NCI-H1694 treated with DMSO at 0.1 percent for 48 hours (cell line): ENCODE results near the gene EIF2AK3.
"Not testable (repeated sequence)": the region's sequence is repeated elsewhere in the genome, so short reads cannot be mapped to it uniquely, and the experiment has no call there.

Experiments
- DNase-seq: peaks from one replicate; lab custom pipeline; 2025; lab: John Stamatoyannopoulos, UW

EIF2AK3 gene

DNA sequence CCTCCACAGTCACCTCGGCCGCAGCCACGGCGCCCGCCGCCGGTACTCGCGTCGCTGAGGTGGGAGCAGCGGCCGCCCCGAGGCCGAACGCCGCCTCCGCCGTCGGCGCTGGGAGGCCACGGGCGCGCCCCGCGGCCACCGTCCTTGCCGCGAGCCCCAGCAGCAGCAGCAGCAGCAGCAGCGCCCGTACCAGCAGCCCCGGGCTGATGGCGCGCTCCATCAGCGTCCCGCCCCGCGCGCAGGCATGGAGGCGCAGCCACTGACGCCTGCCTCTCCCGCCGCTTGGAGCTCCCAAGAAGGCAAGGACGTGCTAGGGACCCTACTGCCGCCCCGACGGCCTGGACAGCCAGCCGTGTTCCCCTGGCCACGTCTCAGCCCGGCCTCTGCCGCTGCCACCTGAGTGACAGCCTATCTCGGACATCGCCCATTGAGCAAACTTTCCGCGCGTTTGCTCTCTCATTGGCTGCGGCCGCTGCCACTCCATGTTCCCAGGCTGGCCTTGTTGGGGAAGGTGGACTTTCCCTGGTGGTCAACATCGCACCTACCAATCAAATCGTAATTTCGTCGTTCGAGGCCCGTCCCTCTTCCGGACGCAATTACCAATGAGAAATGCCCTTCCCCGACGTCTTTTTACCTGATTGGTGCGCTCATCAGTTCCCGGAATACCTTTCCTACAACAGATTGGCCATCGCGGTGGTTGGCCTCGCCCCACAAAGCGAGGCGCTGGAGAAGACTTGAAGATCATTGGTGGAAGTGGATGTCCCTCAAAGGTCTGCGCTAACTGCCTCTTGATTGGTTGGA is at the start of gene EIF2AK3:
TSS of gene EIF2AK3 (minus strand) at position 410 of the 801 bp plus-strand sequence. CDS start at position 220, 190 bp downstream.
- DNase-seq, result peak; percentile 99

DNA sequence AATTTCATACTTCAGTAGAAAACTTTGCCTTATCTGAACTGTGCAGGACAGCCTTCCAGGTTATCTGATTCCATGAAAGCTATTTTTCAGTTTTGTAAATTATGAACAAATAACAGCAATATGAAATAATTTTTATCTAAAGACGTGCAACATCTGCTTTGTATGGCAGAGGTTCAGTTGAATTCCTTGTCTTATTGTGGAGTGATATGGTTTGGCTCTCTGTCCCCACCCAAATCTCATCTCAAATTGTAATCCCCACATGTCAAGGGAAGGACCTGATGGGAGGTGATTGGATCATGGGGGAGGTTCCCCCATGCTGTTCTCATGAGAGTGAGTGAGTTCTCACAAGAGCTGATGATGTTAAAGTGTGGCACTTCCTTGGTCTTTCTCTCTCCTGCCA is 46.1 kb upstream of the EIF2AK3 start:
- no peak for DNase-seq

DNA sequence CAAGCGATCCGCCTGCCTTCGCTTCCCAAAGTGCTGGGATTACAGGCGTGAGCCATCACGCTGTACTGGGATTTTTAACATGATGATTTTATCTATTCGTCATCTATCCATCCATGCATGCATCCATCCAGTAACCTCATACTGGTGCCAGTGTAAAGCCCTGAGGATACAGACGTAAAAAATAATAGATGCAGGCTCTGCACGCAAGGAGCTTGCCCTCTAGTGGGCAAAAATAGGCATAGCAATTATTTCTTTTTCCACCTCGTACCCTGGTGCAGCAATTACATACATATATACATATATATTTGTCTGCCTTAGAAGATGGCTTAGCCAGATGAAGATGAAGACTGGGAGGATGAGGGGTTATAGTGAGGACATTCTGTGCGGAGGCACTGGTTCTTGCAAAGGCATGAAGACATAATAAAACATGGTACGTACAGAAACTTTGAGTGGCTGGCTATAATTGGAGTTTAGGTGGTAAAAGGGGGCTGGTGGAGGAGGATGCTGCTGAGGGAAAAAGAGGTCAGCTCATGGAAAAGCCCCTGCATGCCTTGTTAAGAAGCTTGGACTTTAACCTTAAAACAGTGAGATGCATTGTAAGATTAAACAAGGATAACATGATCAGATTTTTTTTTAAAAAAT is 44.6 kb upstream of the EIF2AK3 start:
- peak; percentile 59 for DNase-seq

DNA sequence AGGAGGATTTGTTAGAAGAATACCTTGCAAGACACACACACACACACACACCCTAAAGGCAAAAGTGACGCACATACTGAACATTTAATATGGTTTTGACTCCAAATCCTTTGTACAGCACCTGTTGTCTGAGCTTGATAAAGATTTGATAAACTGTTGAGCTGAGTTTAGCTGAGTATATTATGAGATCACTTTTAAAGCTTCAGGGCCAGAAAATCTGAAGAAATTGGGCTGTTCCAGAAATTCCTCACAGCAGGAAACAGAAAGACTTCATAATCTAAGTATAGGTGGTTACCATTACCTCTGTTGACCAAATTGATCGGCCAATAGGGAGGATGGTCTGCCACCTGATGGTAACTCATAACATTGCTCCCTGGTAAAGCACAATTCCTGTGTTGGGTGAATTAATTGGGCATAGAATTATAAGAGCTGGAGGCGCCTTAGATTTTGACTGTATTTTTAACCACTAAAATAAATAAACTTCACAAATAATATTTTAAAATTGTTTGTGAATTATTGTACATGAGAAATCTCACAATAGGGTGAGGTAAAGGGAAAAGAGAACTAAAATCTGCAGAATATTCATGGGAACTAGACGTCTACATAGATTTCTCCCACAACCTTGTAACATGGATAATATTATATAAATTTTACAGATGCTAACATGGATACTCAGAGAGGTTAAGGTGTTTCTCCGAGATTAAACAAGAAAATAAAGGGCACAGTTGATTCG is 42.4 kb upstream of the EIF2AK3 start:
- DNase-seq, result peak; percentile 13

DNA sequence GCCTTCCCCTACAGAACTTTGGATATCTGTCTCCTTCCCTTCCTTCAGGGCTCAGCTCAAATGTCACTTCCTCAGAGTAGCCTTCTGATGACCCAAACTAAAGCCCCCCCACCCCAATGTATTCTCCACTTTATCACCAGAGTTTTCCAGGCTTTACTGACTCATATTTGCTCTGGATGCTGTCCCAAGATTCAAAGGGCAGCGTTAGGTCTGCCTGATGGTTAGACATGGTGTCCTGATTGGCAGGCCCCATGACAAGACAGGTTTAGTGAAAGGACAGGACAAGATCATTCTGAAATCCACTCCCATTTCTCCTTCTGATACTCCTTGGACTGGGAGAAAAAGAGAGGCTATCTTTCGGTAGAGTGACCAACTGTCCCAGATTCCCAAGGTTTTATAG is 41.6 kb upstream of the EIF2AK3 start:
- DNase-seq, result no peak

DNA sequence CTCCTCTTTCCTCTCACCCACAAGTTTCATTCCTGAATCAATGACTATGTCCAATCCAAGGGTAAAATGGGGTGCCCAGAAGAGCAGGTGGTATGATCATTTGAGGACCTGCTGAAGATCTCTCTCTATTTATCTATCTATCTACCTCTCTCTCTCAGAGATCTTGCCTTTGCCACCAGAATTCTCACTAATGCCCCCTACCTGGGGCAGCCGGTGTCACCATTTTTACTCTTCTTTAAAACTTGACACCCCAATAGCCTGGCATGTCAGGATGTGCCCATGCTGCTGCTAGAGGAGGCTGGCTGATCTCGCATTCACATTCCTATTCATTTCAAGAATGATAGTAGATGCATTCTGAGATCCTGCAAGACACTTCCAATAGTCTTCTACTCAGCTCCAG is 40.0 kb upstream of the EIF2AK3 start:
- DNase-seq, result no peak

DNA sequence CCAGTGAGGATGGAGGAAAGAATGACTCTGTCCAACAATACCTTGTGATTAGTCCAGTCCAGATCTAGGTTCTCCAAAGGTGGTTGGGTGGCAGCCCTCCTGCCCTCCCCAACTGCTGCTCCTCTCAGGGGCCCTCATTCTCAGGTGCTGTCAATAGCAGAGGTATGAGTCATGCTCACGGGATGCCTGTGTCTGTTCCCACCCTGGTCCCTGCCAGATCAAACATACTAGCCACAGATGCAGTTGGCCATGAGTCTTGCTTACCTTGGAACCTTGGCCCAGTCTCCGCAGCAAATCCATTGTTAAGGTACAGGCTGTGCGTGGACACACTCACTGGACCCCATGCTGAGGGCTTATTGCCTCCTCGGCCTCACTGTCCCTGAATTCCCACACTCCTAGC is 39.3 kb upstream of the EIF2AK3 start:
- no peak for DNase-seq

DNA sequence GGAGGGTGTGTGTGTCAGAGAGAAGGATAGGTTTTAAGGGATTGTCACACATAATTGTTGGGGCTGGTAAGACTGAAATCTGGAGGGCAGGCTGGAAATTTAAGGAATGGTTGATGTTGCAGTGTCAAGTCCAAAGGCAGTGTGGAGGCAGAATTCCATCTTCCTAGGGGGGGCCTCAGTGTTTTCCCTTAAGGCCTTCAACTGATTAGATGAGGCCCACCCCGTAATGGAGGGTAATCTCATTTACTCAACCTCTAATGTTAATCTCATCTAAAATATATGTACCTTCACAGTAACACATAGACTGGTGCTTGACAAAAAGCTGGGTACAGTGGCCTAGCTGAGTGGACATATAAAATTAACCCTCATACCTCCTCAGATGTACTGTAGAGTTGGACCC is 33.4 kb upstream of the EIF2AK3 start:
- no peak for DNase-seq

DNA sequence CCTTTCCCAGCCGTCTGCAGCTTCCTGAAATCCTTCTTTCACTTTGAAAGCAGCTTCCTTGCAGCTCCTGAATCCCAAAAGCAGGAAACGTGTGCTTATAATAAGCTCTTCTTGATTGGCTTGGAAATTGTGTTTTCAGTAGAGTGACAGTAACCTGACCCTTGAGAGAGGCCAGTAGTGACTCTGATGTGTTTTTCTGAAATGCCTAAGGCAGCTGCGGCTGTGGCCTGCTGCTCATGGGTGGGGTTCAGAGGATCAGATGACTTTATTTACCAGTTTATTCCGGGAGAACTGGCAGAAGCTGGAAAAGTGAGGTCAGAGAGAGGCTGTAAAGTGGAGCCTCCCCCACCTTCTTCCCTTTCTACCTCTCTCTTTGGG is 32.3 kb upstream of the EIF2AK3 start:
- no peak for DNase-seq

DNA sequence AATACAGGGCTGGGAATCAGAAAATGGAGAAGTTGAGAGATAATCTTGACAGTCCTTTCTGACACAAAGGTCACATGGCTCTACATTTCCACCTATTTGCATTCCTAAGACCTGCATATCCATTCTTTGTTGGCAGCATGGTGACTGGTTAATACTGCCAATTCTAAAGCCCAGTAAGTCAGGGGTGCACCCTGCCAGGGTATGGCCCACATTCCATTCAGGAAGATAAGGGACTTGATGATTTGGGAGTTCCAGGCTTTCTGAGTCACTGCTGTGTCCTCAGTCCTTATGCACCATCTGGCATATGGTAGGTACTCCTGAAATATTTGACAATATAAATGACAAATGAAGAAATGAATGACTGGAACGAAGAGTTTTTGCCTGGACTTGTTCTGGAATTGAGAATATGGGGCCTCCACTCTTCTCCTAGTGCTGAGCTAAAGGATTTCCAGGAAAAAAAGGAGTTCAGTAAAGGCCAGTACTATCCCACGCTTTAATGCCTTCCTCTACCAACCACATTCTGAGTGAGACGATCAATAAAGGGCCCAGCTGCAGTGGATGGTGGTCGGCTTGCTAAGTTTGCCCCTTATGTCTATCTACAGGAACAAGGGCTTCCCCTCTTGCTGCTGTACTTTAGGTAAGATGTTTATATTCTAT is 31.7 kb upstream of the EIF2AK3 start:
- DNase-seq, result no peak

DNA sequence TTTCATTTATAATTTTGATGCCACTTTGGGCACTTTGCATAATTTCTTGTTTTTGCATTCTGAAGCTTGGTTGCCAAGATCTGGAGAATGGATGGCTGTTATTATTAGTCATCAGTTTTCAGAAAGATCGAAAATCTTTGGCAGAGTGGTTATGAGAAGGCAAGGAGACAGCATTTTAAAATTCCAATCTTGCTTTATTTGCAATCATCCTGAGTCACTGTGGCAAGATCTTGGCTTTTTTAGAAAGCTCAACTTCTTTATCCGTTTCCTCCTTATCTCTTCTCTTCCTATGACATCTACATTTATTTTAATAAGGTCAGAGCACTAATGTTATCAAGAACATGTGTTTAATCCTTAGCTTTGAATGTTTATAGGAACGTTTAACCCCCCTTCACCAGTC is 31.1 kb upstream of the EIF2AK3 start:
- no peak for DNase-seq

DNA sequence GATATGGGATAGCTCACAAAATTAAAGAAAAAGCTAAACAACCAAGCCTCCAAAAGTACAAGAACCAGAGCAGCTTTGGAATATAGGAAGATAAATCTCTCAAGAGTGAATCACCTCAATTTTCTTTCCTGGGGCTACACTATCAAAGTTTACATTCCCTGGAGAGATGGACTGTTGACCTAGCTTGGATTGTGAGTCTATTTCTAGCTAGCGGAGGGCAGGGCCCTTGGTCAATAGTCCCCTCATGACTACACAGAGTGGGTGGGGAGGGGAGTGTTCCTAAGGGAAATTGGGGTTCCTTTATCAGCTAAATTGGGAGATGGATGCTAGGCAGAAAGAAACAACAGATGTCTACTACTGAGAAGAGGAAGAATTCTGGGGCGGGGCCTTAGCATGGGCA is 29.9 kb upstream of the EIF2AK3 start:
- no peak for DNase-seq

DNA sequence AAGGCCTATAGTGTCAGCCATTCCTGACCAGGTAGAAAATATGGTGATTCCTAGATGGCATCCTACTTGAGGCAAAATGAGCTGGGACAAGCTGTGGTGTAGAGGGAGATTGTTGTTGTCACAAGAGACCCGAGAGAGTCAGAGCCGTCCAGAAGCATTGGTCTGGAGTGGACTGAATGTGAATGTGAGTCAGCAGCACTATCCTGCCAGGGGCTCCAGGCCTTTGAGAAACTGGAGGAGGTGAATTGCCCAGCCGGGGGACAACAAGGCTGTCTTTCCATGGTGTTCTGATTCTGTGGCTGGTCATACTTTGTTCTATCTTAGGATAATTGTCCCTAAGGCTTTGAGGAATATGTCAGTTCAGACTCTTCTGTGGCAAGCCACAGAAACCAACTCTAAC is 29.4 kb upstream of the EIF2AK3 start:
- no peak for DNase-seq

DNA sequence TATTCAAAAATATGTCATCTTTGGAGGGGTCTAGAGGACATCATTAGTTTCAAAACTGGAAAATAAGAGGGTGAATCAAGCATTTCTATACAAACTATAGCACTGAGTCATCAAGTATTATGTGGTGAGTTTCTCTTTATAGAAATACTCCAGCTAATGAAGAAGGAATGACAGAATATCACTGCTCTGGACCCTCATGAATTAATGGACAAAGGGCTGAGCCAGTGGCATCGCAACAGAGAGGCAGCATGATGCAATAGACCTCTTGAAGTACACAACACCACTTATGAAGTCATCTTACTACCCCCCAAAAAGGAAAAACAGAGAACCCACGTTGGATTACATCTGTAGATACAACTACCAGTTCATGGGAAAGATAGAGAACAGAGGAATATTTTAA is 27.4 kb upstream of the EIF2AK3 start:
- no peak for DNase-seq

DNA sequence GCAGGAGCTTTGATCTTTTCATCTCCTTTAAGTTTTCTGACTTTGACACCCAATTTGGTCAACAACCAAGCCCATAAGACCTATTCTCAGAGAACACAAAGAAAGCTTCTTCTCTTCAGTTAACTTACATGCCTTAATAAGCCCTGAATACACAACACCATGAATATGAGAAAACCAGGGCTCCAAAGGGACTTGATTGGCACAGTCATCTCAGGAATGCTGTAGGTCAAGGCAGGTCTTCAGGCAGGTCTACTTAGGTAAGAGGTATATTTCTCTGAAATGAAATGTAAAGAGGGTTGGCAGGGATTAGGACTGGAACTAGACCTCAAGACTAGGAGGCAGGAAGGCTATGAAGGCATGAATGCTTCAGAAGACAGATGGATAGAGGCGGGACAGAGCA is 24.4 kb upstream of the EIF2AK3 start:
- no peak for DNase-seq

DNA sequence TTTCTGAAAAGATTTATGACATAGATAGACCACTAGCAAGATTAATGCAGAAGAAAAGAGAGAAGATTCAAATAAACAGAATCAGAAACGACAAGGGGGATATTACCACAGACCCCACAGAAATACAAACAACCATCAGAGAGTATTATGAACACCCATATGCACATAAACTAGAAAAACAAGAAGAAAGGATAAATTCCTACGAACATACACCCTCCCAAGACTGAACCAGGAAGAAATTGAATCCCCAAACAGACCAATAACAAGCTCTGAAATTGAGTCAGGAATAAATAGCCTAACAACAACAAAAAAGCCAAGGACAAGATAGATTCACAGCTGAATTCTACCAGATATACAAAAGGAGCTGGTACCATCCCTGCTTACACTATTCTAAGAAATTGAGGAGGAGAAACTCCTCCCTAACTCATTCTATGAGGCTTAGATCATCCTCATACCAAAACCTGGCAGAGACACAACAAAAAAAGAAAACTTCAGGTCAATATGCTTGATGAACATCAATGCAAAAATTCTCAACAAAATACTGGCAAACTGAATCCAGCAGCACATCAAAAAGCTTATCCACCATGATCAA is 18.1 kb upstream of the EIF2AK3 start:
- not testable (repeated sequence) for DNase-seq

DNA sequence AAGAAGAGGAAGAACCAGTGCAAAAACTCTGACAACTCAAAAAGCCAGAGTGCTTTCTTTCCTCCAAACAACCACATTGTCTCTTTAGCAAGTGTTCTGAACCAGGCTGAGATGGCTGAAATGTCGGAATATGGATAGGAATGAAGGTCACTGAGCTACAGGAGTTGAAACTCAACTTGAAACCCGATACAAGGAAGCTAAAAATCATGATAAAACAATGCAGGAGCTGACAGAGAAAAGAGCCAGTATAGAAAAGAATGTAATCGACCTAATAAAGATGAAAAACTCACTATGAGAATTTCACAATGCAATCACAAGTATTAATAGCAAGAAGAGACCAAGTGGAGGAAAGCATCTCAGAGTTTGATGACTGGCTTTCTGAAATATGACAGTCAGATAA is 15.0 kb upstream of the EIF2AK3 start:
- no peak for DNase-seq

DNA sequence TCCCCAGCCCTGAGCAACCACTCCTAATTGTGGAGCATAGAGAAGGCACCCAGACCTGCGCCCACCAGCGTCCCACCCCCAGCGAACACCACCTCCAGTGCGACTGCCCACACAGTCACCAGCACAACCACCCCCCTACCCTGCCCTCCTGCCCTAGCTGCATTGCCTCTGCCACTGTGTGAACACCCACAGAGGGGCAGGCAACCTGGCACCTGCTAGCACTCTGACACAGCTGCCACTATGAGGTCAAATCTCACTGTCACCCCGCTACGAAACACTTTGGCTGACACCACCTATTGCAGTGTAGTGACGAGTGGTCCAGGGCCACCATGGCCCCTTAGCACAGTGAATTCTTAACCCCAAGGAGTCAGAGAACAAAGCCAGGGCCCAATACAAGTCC is 14.1 kb upstream of the EIF2AK3 start:
- DNase-seq, result no peak

DNA sequence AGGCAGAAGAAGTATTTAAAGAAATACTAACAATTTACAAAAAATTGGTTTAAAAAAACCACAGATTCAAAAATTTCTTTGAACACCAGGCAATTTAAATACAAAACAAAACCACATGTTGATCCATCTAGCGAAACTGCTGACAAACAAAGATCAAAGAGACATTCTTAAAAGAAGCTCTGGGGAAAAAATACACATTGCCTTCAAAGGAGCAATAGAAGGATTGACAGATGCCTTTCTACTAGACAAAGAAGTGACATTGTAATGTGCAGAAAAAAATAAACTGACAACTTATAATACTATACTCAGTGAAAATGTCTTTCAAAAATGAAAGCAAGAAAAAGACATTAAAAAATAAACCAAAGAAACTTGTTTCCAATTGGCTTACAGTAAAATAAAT is 12.6 kb upstream of the EIF2AK3 start:
- DNase-seq, result no peak

DNA sequence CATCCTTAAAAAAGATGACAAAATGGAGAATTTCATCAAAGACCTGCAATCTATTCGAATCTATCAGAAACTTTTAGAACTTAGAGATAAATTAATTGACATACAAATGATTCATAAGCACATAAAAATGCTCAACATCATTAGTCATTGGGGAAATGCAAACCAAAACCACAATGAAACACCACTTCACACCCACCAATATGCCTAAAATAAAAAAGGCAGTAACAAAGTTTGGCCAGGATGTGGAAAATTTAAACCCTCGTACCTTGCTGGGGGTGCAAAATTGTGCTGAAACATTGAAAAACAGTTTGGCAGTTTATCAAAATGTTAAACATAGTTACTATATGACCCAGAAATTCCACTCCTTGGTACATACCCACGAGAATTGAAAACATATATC is 11.5 kb upstream of the EIF2AK3 start:
- DNase-seq, result no peak

DNA sequence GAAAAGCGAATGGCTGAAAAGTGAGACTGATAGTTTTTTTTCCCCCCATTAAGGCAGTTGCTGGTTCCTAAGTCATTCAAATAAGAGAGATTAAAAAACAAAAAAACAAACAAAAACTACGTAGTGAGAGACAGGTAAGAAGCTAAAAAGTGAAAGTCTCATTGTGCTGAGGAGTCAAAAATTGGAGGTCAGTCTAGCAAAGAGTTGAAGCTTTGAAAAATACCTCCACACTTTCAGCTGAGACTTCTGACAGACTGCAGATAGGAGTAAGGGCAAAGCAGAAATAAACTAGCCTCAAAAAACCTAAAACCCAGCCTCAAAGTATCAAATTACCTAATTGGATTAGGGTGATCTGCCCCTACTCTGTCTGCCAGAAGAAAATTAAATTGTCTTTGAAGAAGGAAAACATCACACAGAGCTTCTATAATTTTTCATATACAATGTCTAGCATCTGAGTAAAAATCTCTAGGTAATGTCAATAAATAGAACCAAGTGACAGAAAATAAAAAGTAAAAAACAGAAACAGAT is 10.9 kb upstream of the EIF2AK3 start:
- no peak for DNase-seq

DNA sequence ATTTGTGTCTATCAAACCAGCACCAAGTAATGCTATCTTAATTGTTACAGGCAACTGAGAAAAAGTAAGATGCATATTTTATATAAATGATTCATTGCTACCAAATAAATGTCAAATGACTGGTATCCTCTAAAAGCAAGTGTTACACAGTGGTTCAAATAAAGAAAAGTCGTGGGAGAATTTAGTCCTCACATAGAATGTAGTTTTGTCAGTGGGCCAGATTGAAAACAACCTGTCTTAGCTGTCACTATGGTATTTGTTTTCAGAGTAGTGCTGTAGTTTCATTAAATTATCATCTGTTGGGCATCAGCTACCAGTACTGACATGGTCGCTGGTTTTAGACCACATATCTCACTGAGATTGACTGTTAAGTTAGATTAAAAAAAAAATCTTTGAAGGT is 10.2 kb upstream of the EIF2AK3 start:
- no peak for DNase-seq
